Gastroesophageal sphincter (tissue), 3 donors: ENCODE data around the gene RBM43.

ENCODE experiments used
- POLR2AphosphoS5 ChIP-seq: sonication (generic); formaldehyde crosslinking; IDR thresholded peaks from one replicate; pipeline ENCODE4 v1.6.1; 2017; ENCODE audit warnings: antibody characterized with exemption
- TF ChIP-seq, protein P1 (sequence below), 4 experiments: fragments of 200-600 bp in 2 of 4; fragments of 450-650 bp in 2 of 4; sonication (generic) in 1 of 4; IDR thresholded peaks; one replicate each; pipeline ENCODE4 v1.5.1; 2017 to 2019; ENCODE audit warnings: antibody characterized with exemption in 4 of 4, mild to moderate bottlenecking in 2 of 4, moderate library complexity in 2 of 4

- TF ChIP-seq, protein P1, sequence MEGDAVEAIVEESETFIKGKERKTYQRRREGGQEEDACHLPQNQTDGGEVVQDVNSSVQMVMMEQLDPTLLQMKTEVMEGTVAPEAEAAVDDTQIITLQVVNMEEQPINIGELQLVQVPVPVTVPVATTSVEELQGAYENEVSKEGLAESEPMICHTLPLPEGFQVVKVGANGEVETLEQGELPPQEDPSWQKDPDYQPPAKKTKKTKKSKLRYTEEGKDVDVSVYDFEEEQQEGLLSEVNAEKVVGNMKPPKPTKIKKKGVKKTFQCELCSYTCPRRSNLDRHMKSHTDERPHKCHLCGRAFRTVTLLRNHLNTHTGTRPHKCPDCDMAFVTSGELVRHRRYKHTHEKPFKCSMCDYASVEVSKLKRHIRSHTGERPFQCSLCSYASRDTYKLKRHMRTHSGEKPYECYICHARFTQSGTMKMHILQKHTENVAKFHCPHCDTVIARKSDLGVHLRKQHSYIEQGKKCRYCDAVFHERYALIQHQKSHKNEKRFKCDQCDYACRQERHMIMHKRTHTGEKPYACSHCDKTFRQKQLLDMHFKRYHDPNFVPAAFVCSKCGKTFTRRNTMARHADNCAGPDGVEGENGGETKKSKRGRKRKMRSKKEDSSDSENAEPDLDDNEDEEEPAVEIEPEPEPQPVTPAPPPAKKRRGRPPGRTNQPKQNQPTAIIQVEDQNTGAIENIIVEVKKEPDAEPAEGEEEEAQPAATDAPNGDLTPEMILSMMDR (IDR thresholded peaks at IDR 0.05) = no peak
- no peak for TF ChIP-seq POLR2AphosphoS5
These were observed 43.5 kb upstream of the RBM43 start for GRCh38 chr2:151305129-151305691.
